Thyroid gland (tissue), 4 donors: Measurements from ENCODE around the gene SLC29A2.

ENCODE experiments used
- POLR2A ChIP-seq, 2 donors: fragments of 450-650 bp; IDR thresholded peaks; one replicate each; pipeline ENCODE4 v1.6.1; 2017; ENCODE audit warnings: antibody characterized with exemption in 2 of 2, mild to moderate bottlenecking in 2 of 2, moderate library complexity in 1 of 2
- TF ChIP-seq, protein P1 (sequence below), 6 experiments: fragments of 200-600 bp in 3 of 6; fragments of 450-650 bp in 3 of 6; sonication (generic) in 3 of 6; IDR thresholded peaks; one replicate each; pipeline ENCODE4 v1.5.1; 2016 to 2019; ENCODE audit warnings: antibody characterized with exemption in 6 of 6, mild to moderate bottlenecking in 2 of 6, inconsistent platforms in 1 of 6, moderate library complexity in 1 of 6

- TF ChIP-seq, protein P1, sequence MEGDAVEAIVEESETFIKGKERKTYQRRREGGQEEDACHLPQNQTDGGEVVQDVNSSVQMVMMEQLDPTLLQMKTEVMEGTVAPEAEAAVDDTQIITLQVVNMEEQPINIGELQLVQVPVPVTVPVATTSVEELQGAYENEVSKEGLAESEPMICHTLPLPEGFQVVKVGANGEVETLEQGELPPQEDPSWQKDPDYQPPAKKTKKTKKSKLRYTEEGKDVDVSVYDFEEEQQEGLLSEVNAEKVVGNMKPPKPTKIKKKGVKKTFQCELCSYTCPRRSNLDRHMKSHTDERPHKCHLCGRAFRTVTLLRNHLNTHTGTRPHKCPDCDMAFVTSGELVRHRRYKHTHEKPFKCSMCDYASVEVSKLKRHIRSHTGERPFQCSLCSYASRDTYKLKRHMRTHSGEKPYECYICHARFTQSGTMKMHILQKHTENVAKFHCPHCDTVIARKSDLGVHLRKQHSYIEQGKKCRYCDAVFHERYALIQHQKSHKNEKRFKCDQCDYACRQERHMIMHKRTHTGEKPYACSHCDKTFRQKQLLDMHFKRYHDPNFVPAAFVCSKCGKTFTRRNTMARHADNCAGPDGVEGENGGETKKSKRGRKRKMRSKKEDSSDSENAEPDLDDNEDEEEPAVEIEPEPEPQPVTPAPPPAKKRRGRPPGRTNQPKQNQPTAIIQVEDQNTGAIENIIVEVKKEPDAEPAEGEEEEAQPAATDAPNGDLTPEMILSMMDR (IDR thresholded peaks at IDR 0.05), result no peak
- TF ChIP-seq POLR2A (IDR thresholded peaks at IDR 0.05), result no peak
Measured at GRCh38 chr11:66420671-66421476, 49.3 kb upstream of the SLC29A2 start, which contains the start of gene NPAS4.
